SK-N-SH treated with all-trans-retinoic acid at 6 μM for 48 hours (cell line): ENCODE measurements around the gene CHAC2.

Experiments
- ATAC-seq: fragments of 200-7000 bp; cut with Tn5 transposase; 3 replicates; pipeline ENCODE4 v1.9.1; 2020; ENCODE audit warnings: mild to moderate bottlenecking, moderate library complexity
- ARNTL ChIP-seq: fragments of 450-650 bp; formaldehyde crosslinking; IDR thresholded peaks from 2 replicates; pipeline ENCODE4 v1.5.0; 2020; ENCODE audit warnings: low read depth, mild to moderate bottlenecking, moderate library complexity, borderline replicate concordance
- BACH2 ChIP-seq: fragments of 250-450 bp; sonication (Bioruptor Pico); IDR thresholded peaks from 2 replicates; pipeline ENCODE4 v1.9.0; 2021; ENCODE audit warnings: mild to moderate bottlenecking, borderline replicate concordance
- CREB5 ChIP-seq: fragments of 250-450 bp; sonication (Bioruptor Pico); IDR thresholded peaks from 2 replicates; pipeline ENCODE4 v1.5.1; 2020; ENCODE audit warnings: low read depth, mild to moderate bottlenecking, moderate library complexity
- CSDC2 ChIP-seq: fragments of 250-450 bp; sonication (Bioruptor Pico); IDR thresholded peaks from 2 replicates; pipeline ENCODE4 v1.5.0; 2020; ENCODE audit warnings: mild to moderate bottlenecking, moderate library complexity
- CSRNP3 ChIP-seq: fragments of 250-450 bp; sonication (Bioruptor Pico); IDR thresholded peaks from 2 replicates; pipeline ENCODE4 v1.5.1; 2021; ENCODE audit warnings: mild to moderate bottlenecking, moderate library complexity
- ESRRG ChIP-seq: fragments of 250-450 bp; sonication (Bioruptor Pico); IDR thresholded peaks from 2 replicates; pipeline ENCODE4 v1.6.1; 2021; ENCODE audit warnings: mild to moderate bottlenecking
- GLIS3 ChIP-seq: fragments of 250-450 bp; sonication (Bioruptor Pico); IDR thresholded peaks from 2 replicates; pipeline ENCODE4 v1.5.0; 2020; ENCODE audit warnings: mild to moderate bottlenecking, moderate library complexity
- ISL1 ChIP-seq: fragments of 250-450 bp; sonication (Bioruptor Pico); IDR thresholded peaks from 2 replicates; pipeline ENCODE4 v2.1.2; 2022; ENCODE audit warnings: mild to moderate bottlenecking, moderate library complexity
- OSR1 ChIP-seq: fragments of 250-450 bp; sonication (Bioruptor Pico); IDR thresholded peaks from 2 replicates; pipeline ENCODE4 v1.8.0; 2022; ENCODE audit warnings: moderate library complexity, mild to moderate bottlenecking, inconsistent platforms
- PATZ1 ChIP-seq: fragments of 250-450 bp; sonication (Bioruptor Pico); IDR thresholded peaks from 2 replicates; pipeline ENCODE4 v1.8.0; 2020; ENCODE audit warnings: mild to moderate bottlenecking, moderate library complexity, borderline replicate concordance
- POU6F1 ChIP-seq: fragments of 250-450 bp; sonication (Bioruptor Pico); IDR thresholded peaks from 2 replicates; pipeline ENCODE4 v1.8.0; 2021; ENCODE audit warnings: low read depth, mild to moderate bottlenecking, moderate library complexity, borderline replicate concordance
- PPARA ChIP-seq: fragments of 250-450 bp; sonication (Bioruptor Pico); IDR thresholded peaks from 2 replicates; pipeline ENCODE4 v1.5.0; 2020; ENCODE audit warnings: mild to moderate bottlenecking, borderline replicate concordance
- RARB ChIP-seq: fragments of 250-450 bp; sonication (Bioruptor Pico); IDR thresholded peaks from 2 replicates; pipeline ENCODE4 v1.8.0; 2021; ENCODE audit warnings: mild to moderate bottlenecking, moderate library complexity
- TOX ChIP-seq: fragments of 250-450 bp; sonication (Bioruptor Pico); IDR thresholded peaks from 2 replicates; pipeline ENCODE4 v1.8.0; 2021; ENCODE audit warnings: mild to moderate bottlenecking, moderate library complexity, borderline replicate concordance
- TSHZ2 ChIP-seq: fragments of 250-450 bp; sonication (Bioruptor Pico); IDR thresholded peaks from 2 replicates; pipeline ENCODE4 v1.5.0; 2020; ENCODE audit warnings: mild to moderate bottlenecking, moderate library complexity
- ZC3H10 ChIP-seq: fragments of 250-450 bp; sonication (Bioruptor Pico); IDR thresholded peaks from 2 replicates; pipeline ENCODE4 v1.5.1; 2021; ENCODE audit warnings: mild to moderate bottlenecking, moderate library complexity
- ZFP30 ChIP-seq: fragments of 450-650 bp; formaldehyde crosslinking; IDR thresholded peaks from 2 replicates; pipeline ENCODE4 v1.5.0; 2022; ENCODE audit warnings: mild to moderate bottlenecking, moderate library complexity
- ZNF565 ChIP-seq: fragments of 450-650 bp; formaldehyde crosslinking; conservative IDR thresholded peaks from 2 replicates; pipeline ENCODE4 v1.5.0; 2020; ENCODE audit warnings: low read depth, mild to moderate bottlenecking, moderate library complexity
- ZNF70 ChIP-seq: fragments of 450-650 bp; formaldehyde crosslinking; IDR thresholded peaks from 2 replicates; pipeline ENCODE4 v1.5.0; 2020; ENCODE audit warnings: mild to moderate bottlenecking, moderate library complexity

CHAC2 gene

GRCh38 chr2:53777134-53777533 lies 9.5 kb downstream of the CHAC2 start:
- TF ChIP-seq CSDC2 (CRISPR knock-in tag): no peak
- no peak for TF ChIP-seq POU6F1 (CRISPR knock-in tag)
- no peak for TF ChIP-seq GLIS3 (CRISPR knock-in tag)
- no peak for TF ChIP-seq ZFP30 (CRISPR knock-in tag)
- no peak for TF ChIP-seq BACH2 (CRISPR knock-in tag)
- TF ChIP-seq ZNF565 (CRISPR knock-in tag): no peak
- no peak for TF ChIP-seq PPARA (CRISPR knock-in tag)
- no peak for ATAC-seq

- no peak for ATAC-seq
- TF ChIP-seq OSR1 (CRISPR knock-in tag): no peak
- no peak for TF ChIP-seq ZNF565 (CRISPR knock-in tag)
- TF ChIP-seq TOX (CRISPR knock-in tag): no peak
Observed at GRCh38 chr2:53778536-53779162, 11.0 kb downstream of the CHAC2 start.

GRCh38 chr2:53780056-53780455 lies 12.5 kb downstream of the CHAC2 start:
- TF ChIP-seq CREB5 (no peak), CSDC2 (CRISPR knock-in tag) (no peak), CSRNP3 (no peak), TSHZ2 (no peak), PATZ1 (CRISPR knock-in tag) (no peak), ISL1 (CRISPR knock-in tag) (no peak), TOX (CRISPR knock-in tag) (no peak), POU6F1 (CRISPR knock-in tag) (no peak), ESRRG (CRISPR knock-in tag) (no peak), ZNF70 (CRISPR knock-in tag) (no peak), ARNTL (CRISPR knock-in tag) (no peak), ZC3H10 (CRISPR knock-in tag) (no peak), BACH2 (CRISPR knock-in tag) (no peak), RARB (CRISPR knock-in tag) (no peak)
- TF ChIP-seq, all 23 proteins: peak for 0
- no peak for ATAC-seq
